IPS-15b (cell line): ENCODE results near the gene GAMT.
A peak's percentile ranks its signal among the peaks of the same experiment; 100 is the strongest.

Experiments
- H3K27me3 ChIP-seq: one replicate; pipeline ENCODE4 v1.6.1; 2013; ENCODE audit warnings: low read length; ENCODE audit not compliant: control insufficient read depth, insufficient read depth
- H3K36me3 ChIP-seq: one replicate; pipeline ENCODE4 v1.6.1; 2013; ENCODE audit warnings: low read length; ENCODE audit not compliant: control insufficient read depth, insufficient read depth
- H3K4me1 ChIP-seq: one replicate; pipeline ENCODE4 v1.6.1; 2013; ENCODE audit warnings: mild to moderate bottlenecking, low read length; ENCODE audit not compliant: control insufficient read depth, insufficient read depth
- H3K4me3 ChIP-seq: one replicate; pipeline ENCODE4 v1.5.1; 2013; ENCODE audit warnings: low read depth, low read length
- H3K9ac ChIP-seq: one replicate; pipeline ENCODE4 v1.6.1; 2013; ENCODE audit warnings: low read depth, mild to moderate bottlenecking, low read length
- H3K9me3 ChIP-seq: one replicate; pipeline ENCODE4 v1.6.1; 2013; ENCODE audit warnings: mild to moderate bottlenecking, low read length; ENCODE audit not compliant: control insufficient read depth, insufficient read depth

GAMT gene

GRCh38 chr19:1412323-1412923, 11.1 kb upstream of the GAMT start:
- Histone ChIP-seq H3K4me3 (no peak overlapping the region), H3K4me1 (peaks cover 16% of the 10 kb centered on the region), H3K9me3 (no peaks in the 10 kb centered on the region), H3K9ac (no peak overlapping the region), H3K36me3 (peaks cover 47% of the 10 kb centered on the region), H3K27me3 (no peaks in the 10 kb centered on the region)

DNA sequence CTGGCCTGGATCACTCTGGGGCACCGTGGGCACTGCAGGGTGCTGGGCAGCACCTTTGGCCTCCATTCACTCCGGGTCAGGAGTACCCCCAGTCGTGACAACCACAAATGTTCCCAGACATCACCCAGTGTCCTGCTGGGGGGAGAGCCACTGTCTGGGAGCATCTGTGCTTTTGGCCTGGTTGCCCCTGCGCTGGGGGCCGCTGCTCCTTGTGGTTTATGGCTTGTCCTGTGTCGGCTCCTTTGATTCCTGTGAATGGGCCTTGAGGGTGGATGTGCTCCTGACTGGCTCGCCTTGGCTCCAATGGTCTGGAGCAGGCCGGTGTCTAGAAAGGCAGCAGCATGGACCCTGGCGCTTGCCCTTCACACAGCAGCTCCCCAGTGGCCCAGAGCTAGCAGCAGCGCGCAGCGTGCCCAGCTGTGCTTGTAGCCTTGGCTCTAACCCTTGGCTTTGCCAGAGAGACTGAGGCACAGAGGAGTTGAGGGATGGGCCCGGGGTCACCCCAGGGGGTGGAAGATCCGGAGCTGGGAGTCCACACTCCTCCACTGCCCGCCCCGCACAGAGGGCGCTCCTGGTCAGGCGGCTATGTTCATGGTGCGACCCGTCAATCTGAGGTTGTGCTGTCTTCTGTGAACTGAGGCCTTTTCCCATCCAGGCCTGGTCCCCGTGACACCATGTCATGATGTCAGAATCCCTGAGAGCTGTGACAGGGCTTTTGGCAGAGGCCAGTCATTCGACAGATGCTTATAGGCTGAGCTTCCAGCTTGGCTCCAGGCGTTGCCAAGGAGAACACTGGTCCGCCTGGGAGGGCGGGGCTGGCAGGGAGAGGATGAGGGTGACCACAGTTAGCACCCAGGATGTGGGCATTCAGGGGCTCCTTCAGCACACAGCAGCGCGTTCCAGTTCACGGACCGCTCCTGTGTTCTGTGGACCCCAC, 10.2 kb upstream of the GAMT start:
- Histone ChIP-seq H3K36me3 (peaks cover 43% of the 10 kb centered on the region), H3K4me3 (no peak overlapping the region), H3K4me1 (peaks cover 13% of the 10 kb centered on the region), H3K27me3 (no peaks in the 10 kb centered on the region), H3K9me3 (no peaks in the 10 kb centered on the region), H3K9ac (peak overlapping the region; percentile 73)

GRCh38 chr19:1410789-1411188, 9.4 kb upstream of the GAMT start:
- H3K9me3 ChIP-seq = no peaks in the 10 kb centered on the region
- no peak overlapping the region for H3K4me3 ChIP-seq
- H3K4me1 ChIP-seq = peaks cover 7% of the 10 kb centered on the region
- H3K36me3 ChIP-seq = peaks cover 37% of the 10 kb centered on the region
- H3K9ac ChIP-seq = peak overlapping the region; percentile 73
- H3K27me3 ChIP-seq = no peaks in the 10 kb centered on the region

DNA sequence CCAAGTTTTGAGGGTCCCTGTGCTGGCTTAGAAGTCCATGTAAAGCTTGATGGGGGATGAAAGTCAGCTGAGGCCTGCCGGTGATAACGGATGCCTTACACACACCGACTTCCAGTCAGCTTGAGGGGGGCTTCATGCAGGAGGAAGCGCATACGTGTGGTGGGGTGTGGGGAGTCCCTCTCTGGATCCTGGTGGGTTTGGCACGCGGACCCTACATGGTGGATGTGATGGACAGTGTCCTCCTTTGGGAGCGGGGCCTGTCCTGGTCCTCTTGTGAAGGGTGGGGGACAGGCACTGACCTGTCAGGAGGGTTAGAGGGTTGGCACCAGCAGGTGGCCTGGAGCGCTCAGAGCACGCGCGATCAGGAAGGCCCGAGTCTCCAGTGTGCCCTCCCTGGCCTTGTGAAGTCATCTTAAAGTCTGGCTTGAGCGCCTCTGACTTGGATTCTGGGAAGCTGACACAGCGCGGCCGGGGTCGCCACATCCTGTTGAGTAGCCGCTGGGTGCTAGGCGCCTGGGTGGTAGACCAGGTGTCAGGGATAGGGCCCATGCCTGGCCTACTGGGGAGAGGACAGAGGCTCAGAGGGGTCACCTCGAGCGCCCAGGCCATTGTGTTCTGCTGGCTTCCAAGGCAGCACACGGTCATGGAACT, 8.9 kb upstream of the GAMT start:
- H3K9ac ChIP-seq = no peak overlapping the region

DNA sequence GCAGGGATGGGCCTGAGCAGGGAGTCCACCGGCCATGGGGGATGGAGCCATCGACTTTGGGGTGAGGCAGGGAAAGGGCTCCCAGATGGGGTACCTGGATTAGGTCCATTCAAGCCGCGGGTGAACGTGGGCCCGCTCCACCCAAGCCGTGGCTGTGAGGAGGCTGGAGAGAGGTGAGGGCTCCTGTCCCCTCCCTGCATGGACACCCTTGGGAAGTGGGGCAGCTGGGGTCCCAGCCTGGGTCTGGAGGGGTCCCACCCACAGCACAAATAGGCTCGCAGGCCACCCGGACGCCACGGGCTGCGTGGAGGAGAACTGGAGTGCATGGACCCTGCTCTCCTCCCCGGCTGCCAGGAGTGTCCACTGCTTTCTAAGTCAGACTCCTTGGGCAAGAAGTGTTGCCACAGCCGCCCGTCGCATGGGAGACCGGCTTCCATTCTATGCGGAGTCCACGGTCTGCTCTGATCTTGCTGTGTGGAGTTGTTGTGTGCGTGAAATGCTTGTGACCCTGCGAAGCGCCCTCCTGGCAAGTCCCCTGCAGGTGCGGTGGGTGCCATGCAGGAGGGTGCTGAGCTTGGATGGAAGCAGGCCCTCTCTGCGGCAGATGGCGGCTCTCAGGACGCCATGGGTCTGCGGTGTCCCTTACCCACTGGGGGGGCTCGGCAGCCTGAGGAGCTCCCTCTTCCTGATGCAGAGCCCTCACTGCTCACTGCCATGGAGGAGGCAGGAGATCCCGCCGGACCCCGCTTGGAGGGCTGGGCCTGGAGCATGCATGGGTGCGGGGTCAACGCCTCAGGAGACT, 8.1 kb upstream of the GAMT start:
- peaks cover 36% of the 10 kb centered on the region for H3K36me3 ChIP-seq
- no peaks in the 10 kb centered on the region for H3K9me3 ChIP-seq
- peak overlapping the region; percentile 94 for H3K9ac ChIP-seq
- H3K27me3 ChIP-seq = no peaks in the 10 kb centered on the region
- H3K4me3 ChIP-seq = peak overlapping the region; percentile 86
- H3K4me1 ChIP-seq = peaks cover 4% of the 10 kb centered on the region

More for the DNA sequence above, 8.9 kb upstream of the GAMT start:
- Histone ChIP-seq H3K9me3 (no peaks in the 10 kb centered on the region), H3K27me3 (no peaks in the 10 kb centered on the region), H3K4me3 (peak overlapping the region; percentile 30), H3K4me1 (peaks cover 4% of the 10 kb centered on the region), H3K36me3 (peaks cover 36% of the 10 kb centered on the region)

DNA sequence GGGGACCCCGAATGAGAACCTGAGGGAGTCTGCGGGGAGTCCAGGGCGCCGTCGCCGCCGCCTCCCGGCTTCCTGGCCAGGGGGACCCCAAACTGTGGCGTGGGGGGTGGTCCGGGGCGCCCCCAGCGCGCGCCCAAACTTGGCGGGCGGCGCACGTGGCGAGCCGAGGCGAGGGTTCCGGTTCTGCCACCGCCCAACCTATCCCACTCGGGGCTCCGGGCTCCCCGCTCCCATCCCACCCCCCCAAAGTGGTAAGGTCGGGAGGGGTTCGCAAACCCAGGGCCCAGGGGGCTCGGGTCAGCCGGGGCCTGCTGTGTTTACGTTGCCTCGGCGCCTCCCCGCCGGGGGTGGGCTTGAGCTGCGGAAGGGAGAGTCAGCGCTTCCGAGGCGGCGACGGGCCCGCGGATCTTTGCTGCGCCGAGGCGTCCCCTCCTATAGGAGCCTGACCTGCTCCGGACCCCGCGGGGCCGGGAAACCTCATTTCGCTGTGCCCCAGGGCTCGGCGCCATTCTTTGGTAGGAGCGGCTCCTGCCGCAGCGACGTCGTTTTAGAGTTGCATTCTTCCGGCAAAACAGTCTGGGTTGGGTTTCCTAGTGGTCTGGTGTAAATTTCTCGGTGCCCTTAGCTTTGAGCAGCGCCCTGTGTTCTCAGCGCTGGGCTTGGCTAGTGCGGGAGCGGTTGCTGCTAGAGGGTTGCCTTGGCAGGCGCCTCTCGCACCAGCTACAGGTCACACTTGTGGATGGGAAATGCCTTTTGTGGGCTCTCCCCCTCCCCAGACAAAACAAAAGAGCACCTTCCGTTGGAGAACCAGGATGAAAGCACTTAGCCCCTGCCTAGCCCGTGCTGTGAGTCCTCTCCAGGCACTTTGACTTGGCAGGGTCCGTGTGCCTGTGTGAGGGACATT, 7.2 kb upstream of the GAMT start:
- peaks cover 36% of the 10 kb centered on the region for H3K36me3 ChIP-seq
- no peaks in the 10 kb centered on the region for H3K9me3 ChIP-seq
- H3K9ac ChIP-seq = peak overlapping the region; percentile 94
- H3K4me3 ChIP-seq = peak overlapping the region; percentile 86
- H3K27me3 ChIP-seq = no peaks in the 10 kb centered on the region
- peaks cover 4% of the 10 kb centered on the region for H3K4me1 ChIP-seq

GRCh38 chr19:1407528-1408299, 6.4 kb upstream of the GAMT start, which contains the start of gene DAZAP1:
DAZAP1 (plus strand) TSS chr19:1407586; CDS start chr19:1407774, 188 bp downstream.
- H3K27me3 ChIP-seq = no peaks in the 10 kb centered on the region
- H3K4me3 ChIP-seq = peak within 1 kb of the TSS; percentile 86
- peaks cover 4% of the 10 kb centered on the region for H3K4me1 ChIP-seq
- H3K36me3 ChIP-seq = peaks cover 27% of the 10 kb centered on the region
- peak within 1 kb of the TSS; percentile 94 for H3K9ac ChIP-seq
- H3K9me3 ChIP-seq = no peaks in the 10 kb centered on the region

GRCh38 chr19:1406774-1407527, 5.6 kb upstream of the GAMT start:
- no peaks in the 10 kb centered on the region for H3K27me3 ChIP-seq
- peaks cover 4% of the 10 kb centered on the region for H3K4me1 ChIP-seq
- H3K36me3 ChIP-seq = peaks cover 25% of the 10 kb centered on the region
- no peak overlapping the region for H3K9ac ChIP-seq
- no peaks in the 10 kb centered on the region for H3K9me3 ChIP-seq
- peak overlapping the region; percentile 82 for H3K4me3 ChIP-seq

GRCh38 chr19:1402411-1403070, 1.2 kb upstream of the GAMT start:
- no peak overlapping the region for H3K4me3 ChIP-seq
- H3K27me3 ChIP-seq = no peaks in the 10 kb centered on the region
- no peaks in the 10 kb centered on the region for H3K9me3 ChIP-seq
- no peaks in the 10 kb centered on the region for H3K4me1 ChIP-seq
- H3K36me3 ChIP-seq = peaks cover 6% of the 10 kb centered on the region
- no peak overlapping the region for H3K9ac ChIP-seq
